GM12878 (cell line): Measurements from ENCODE around the gene ARHGEF1. TPM values are rescaled to one million over a fixed set of nuclear protein-coding genes. Genes with fewer than 3 reads are reported as not detected.
A peak's percentile ranks its signal among the peaks of the same experiment; 100 is the strongest.

Source experiments
- ATAC-seq: fragments of 200-7000 bp; cut with Tn5 transposase; 3 replicates; pipeline ENCODE4 v1.9.1; 2020; ENCODE audit warnings: mild to moderate bottlenecking, moderate library complexity
- BruUV-seq: library from RNA; stranded (reverse); fragments of 400-500 nt; replicated peaks from 2 replicates; lab custom pipeline; 2021; lab: Mats Ljungman, UMichigan
- CTCF ChIA-PET: fragments of 300-600 bp; sonication (Branson Sonifier 250); formaldehyde crosslinking; extraction: SDS; loops from one replicate; lab custom pipeline; 2021; ENCODE audit warnings: inconsistent platforms; lab: Yijun Ruan, JAX
- POLR2A ChIA-PET: fragments of 350-600 bp; formaldehyde crosslinking; extraction: SDS; loops from one replicate; lab custom pipeline; 2021; ENCODE audit warnings: inconsistent platforms; lab: Charles Lee
- RAD21 ChIA-PET: fragments of 300-600 bp; sonication (Branson Sonifier 250); formaldehyde crosslinking; loops from one replicate; lab custom pipeline; 2023; ENCODE audit warnings: antibody characterized with exemption; ENCODE audit not compliant: unreplicated experiment; lab: Charles Lee
- SMC1A ChIA-PET: fragments of 300-600 bp; sonication (Branson Sonifier 250); formaldehyde crosslinking; loops from one replicate; lab custom pipeline; 2023; ENCODE audit not compliant: unreplicated experiment, uncharacterized antibody; lab: Charles Lee
- DNase-seq: peaks from one replicate; pipeline ENCODE4 v3.0.0-alpha.2; 2011; ENCODE audit warnings: low read depth, low spot score
- FAIRE-seq: peaks from 3 replicates; lab custom pipeline; 2011; peaks lifted over from hg19 to GRCh38; lab: Jason Lieb, UNC
- H2AFZ ChIP-seq: 2 replicates; pipeline ENCODE4 v1.6.0; 2011; ENCODE audit warnings: low read depth, low read length, control low read depth; ENCODE audit not compliant: control insufficient read depth
- H3K27ac ChIP-seq: 2 replicates; pipeline ENCODE4 v1.5.1; 2011; ENCODE audit warnings: control low read depth; ENCODE audit not compliant: control insufficient read depth, insufficient read depth
- H3K27me3 ChIP-seq, 2 experiments: replicated peaks in 1 of 2; 2 replicates each; pipeline versions ENCODE4 v1.6.0 to v1.6.1; 2011; ENCODE audit warnings: low read length in 1 of 2; ENCODE audit not compliant: control insufficient read depth in 2 of 2, insufficient read depth in 2 of 2
- H3K36me3 ChIP-seq, 2 experiments: 2 replicates each; pipeline ENCODE4 v1.5.1; 2011; ENCODE audit warnings: low read length in 1 of 2; ENCODE audit not compliant: control insufficient read depth in 2 of 2, insufficient read depth in 2 of 2
- H3K4me1 ChIP-seq: 2 replicates; pipeline ENCODE4 v1.6.1; 2011; ENCODE audit warnings: mild to moderate bottlenecking, low read length, moderate library complexity, mixed read lengths; ENCODE audit not compliant: control insufficient read depth, insufficient read depth
- H3K4me2 ChIP-seq: 2 replicates; pipeline ENCODE4 v1.6.0; 2011; ENCODE audit warnings: control low read depth; ENCODE audit not compliant: control insufficient read depth, insufficient read depth
- H3K4me3 ChIP-seq: fragments of 200-600 bp; sonication (generic); 2 replicates; pipeline ENCODE4 v1.5.1; 2016
- H3K79me2 ChIP-seq: 2 replicates; pipeline ENCODE4 v1.6.0; 2011; ENCODE audit warnings: low read length; ENCODE audit not compliant: control insufficient read depth, insufficient read depth
- H3K9ac ChIP-seq: 2 replicates; pipeline ENCODE4 v1.8.0; 2011; ENCODE audit warnings: low read length, control low read depth, mixed read lengths; ENCODE audit not compliant: control insufficient read depth, insufficient read depth
- H3K9me3 ChIP-seq: replicated peaks from 3 replicates; pipeline ENCODE4 v1.5.1; 2011; ENCODE audit warnings: mild to moderate bottlenecking, low read length; ENCODE audit not compliant: control insufficient read depth, insufficient read depth
- H4K20me1 ChIP-seq: 2 replicates; pipeline ENCODE4 v1.6.0; 2011; ENCODE audit not compliant: control insufficient read depth, insufficient read depth
- MAX ChIP-seq: IDR thresholded peaks from 2 replicates; pipeline ENCODE4 v1.6.1; 2012; ENCODE audit warnings: low read depth, low read length, improper control_type of control experiment
- POLR2A ChIP-seq: IDR thresholded peaks from 2 replicates; pipeline ENCODE4 v1.6.1; 2011; ENCODE audit warnings: low read depth, mild to moderate bottlenecking, low read length
- RELA ChIP-seq: fragments of 450-650 bp; IDR thresholded peaks from 2 replicates; pipeline ENCODE4 v1.8.0; 2014; ENCODE audit warnings: borderline replicate concordance; ENCODE audit not compliant: partially characterized antibody
- SMAD5 ChIP-seq: IDR thresholded peaks from 2 replicates; pipeline ENCODE4 v1.6.1; 2016; ENCODE audit warnings: antibody characterized with exemption, low read depth
- ZNF622 ChIP-seq: fragments of 450-650 bp; IDR thresholded peaks from 2 replicates; pipeline ENCODE4 v1.6.1; 2017; ENCODE audit warnings: mild to moderate bottlenecking, inconsistent platforms
- WGBS: methylation state at CpG from one replicate; pipeline ENCODE4 v1.1.6; 2016; ENCODE audit warnings: low lambda C conversion rate; ENCODE audit not compliant: insufficient replicate concordance, insufficient coverage; ENCODE audit errors: missing lambda C conversion rate; 5-methylcytosine and 5-hydroxymethylcytosine counted together
- in situ Hi-C: fragments of 300-500 bp; cut with MboI; formaldehyde crosslinking; loops from 9 replicates; pipeline ENCODE4 v1.14.3; 2018; ENCODE audit warnings: mixed read lengths
- intact Hi-C: fragments of 100-400 bp; cut with micrococcal nuclease; formaldehyde crosslinking; loops from one replicate; pipeline ENCODE4 v1.14.2; 2022; ENCODE audit not compliant: unreplicated experiment
- polyA plus RNA-seq, 11 experiments: library from polyadenylated mRNA; depleted of rRNA in 4 of 11; unstranded in 6 of 11; stranded (reverse) in 5 of 11; fragments of >200 nt; fragmentation: Nextera tagmentation in 4 of 11; fragmentation: Illumina TruSeq in 1 of 11; extraction: Ambion mirVana in 4 of 11; extraction: Trizol in 1 of 11; gene quantifications; 1 replicate in 1 of 11; 2 replicates in 10 of 11; pipeline versions ENCODE4 v1.2.1 to v1.2.3, GENCODE V29; 2011 to 2016; ENCODE audit warnings: inconsistent platforms in 2 of 11, missing spikeins in 2 of 11, low read depth in 1 of 11
- total RNA-seq, 4 experiments: library from RNA; depleted of rRNA in 3 of 4; stranded (reverse); fragments of >200 nt in 3 of 4; fragmentation: Illumina TruSeq in 1 of 4; extraction: Trizol in 1 of 4; gene quantifications; 2 replicates each; pipeline versions ENCODE4 v1.2.1 to v1.2.3, GENCODE V29; 2013 to 2021

ARHGEF1 gene
- total and polyA plus RNA-seq, 10 of the 15 experiments (the other 5 are each of a cell fraction or from before 2014, with no cell fraction given) = 1.2 to 207 (median 53.9) TPM

GRCh38 chr19:41909706-41910105, 26.7 kb downstream of the ARHGEF1 start (continued):
- TF ChIP-seq ZNF622 (no peak), MAX (no peak), SMAD5 (no peak)

DNA sequence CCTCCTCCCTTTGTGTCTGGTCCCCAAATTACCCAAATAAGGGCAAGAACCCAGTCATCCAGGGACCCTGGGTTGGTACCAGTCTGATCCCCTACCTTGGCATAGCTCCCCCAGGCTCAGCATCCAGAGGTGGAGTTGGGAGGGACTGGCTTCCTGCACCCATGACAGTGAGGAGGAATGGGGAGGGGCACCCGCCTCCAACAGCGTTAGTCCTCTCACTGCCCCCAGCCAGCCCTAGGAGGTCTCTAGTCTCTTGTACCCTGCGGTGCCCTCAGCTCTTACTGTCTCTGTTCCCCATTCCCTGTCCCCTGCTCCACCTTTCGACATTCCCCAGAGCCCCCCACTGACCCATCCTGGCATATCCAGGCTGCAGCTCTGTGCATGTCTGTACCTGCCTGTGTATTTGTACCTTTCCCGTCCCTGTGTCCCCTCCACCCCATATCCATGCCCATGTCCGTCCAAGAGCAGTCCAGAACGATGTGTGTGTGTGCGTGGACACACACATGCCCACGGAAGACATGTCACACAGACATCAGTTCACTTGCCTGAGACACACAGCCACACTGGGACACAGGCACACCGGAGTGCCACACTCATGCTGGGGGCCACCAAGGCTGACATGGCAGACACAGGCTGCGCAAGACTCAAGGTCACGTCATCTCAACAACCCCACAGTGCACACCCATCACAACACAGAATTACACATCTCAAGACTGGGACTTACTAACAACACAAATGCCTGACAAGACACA, 27.4 kb downstream of the ARHGEF1 start:
- ChIA-PET SMC1A (no interaction called here), RAD21 (no interaction called here), CTCF (no interaction called here)
- intact Hi-C loops (no loop called here), in situ Hi-C loops (no loop called here)
- no TSS peak for BruUV-seq
- no peak overlapping the region for H2AFZ ChIP-seq
- WGBS = 70% methylated on average over 12 of the region's 12 CpGs
- peaks cover 6% of the 10 kb centered on the region; the same call in 1 of the 2 replicates for H4K20me1 ChIP-seq
- ATAC-seq (no peak), FAIRE-seq (no peak)
- H3K27ac ChIP-seq = no peak overlapping the region
- no peak overlapping the region for H3K9ac ChIP-seq
- peaks cover 0 to 3% of the 10 kb centered on the region in 2 experiments; a peak in 2 of 4 replicates for H3K27me3 ChIP-seq
- H3K9me3 ChIP-seq = no peaks in the 10 kb centered on the region
- TF ChIP-seq POLR2A (peak; percentile 71; the same call in 1 of the 2 replicates), RELA (no peak)
- TF ChIP-seq, all 136 proteins: peak for 1
- DNase-seq = no peak
- Histone ChIP-seq H3K4me1 (no peaks in the 10 kb centered on the region), H3K4me2 (no peak overlapping the region), H3K79me2 (no peaks in the 10 kb centered on the region), H3K36me3 (peaks cover 6 to 11% of the 10 kb centered on the region in 2 experiments; a peak in 3 of 4 replicates), H3K4me3 (no peak overlapping the region)
- POLR2A ChIA-PET = interaction anchor here (0.6 to 0.9 kb wide), 2 partner anchors 9 to 16 kb away, joined by 3 read pairs; no protein-coding TSS in a partner anchor
